ENCODE measurements around the gene CXCL10. TPM values are rescaled to one million over a fixed set of nuclear protein-coding genes. Genes with fewer than 3 reads are reported as not detected.
"Not testable (repeated sequence)": the region's sequence is repeated elsewhere in the genome, so short reads cannot be mapped to it uniquely, and the experiment has no call there.

CXCL10 gene
- not detected for polyA plus RNA-seq (2013, experiment 1 of 2; ENCODE audit: insufficient read length)
- polyA plus RNA-seq (2013, experiment 2 of 2; ENCODE audit: insufficient read length) = not detected

GRCh38 chr4:76023389-76023788 lies at the start of gene CXCL10:
TSS of gene CXCL10 (minus strand) at chr4:76023497. CDS start at chr4:76023431, 66 bp downstream.
- DNase-seq = no peak

- no peak for DNase-seq
Measured at GRCh38 chr4:76072760-76073159, 49.5 kb upstream of the CXCL10 start.

GRCh38 chr4:76067652-76068286 lies 44.5 kb upstream of the CXCL10 start:
- DNase-seq = peak; percentile 64

DNA sequence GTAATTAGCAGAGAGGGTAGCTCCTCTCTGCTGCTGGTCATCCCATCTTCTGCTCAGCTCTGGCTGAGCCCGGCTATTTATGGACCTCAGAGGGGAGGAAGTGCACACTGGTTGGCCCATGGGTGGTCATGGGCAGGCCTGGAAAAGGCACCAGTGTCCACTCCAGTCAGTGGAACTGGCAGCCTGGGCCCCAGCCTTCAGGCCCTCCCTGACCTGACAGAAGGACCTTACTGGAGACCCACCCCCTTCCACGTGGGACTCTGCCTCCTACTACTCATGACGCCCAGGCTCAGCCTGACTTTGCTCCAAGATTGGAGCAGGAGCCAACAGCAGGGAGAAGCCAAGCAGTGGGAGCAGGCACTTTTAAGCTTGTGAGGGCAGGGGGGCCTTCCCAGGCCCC lies 43.2 kb upstream of the CXCL10 start:
- no peak for DNase-seq

DNA sequence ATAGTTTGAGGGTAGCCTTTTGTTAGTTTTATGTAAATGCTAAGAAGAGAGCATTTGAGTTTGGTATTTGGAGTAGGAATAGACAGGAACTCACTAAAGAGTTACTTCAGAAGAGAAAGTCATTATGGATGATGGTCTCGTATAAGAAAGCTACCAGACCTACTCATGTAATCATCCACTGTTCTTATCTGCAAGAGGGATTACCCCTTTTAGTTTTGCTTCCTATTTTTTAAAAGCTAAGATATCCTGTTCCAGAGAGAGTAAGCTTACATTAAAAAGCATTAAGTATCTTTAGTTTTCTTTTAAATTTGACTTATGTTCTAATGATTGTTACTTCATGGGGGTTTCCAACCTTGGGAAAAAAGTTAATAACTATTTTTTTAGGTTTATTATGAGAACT lies 38.7 kb upstream of the CXCL10 start:
- DNase-seq = no peak

DNA sequence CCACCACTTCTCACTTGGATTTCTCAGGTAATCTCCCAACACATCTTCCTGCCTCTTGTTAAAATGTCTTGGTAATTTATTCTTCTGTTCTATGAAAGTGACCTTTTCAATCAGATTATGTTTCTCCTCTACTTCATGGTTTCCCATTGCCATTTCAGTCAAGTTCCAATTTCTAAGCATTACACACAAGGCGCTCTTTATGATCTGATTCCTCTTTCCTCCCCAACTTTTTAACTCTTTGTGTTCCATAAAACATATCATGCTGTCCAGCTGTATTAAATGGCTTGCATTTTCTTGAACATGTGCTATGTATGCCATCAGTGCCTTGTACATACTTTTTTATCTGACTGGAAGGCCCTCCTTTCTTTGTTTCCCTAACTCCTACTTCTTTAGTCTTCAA lies 38.1 kb upstream of the CXCL10 start:
- DNase-seq = no peak

DNA sequence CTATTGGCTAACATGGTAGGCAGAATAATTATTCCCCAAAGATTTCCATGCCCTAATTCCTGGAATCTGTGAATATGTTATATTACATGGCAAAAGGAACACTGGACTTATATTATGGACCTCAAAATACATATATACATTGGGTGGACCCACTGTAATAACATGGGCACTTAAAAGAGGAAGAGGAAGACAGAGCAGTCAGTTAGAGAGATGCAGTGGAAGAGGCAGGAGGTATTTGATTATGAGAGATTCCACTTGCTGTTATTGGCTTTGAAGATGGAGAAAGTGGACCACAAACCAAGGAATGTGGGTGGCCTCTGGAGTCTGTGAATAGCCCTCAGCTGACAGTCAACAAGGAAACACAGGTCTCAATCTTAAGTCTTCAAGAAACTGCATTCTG lies 37.2 kb upstream of the CXCL10 start:
- no peak for DNase-seq

GRCh38 chr4:76059750-76060149 lies 36.5 kb upstream of the CXCL10 start:
- no peak for DNase-seq

GRCh38 chr4:76058888-76059426 lies 35.7 kb upstream of the CXCL10 start:
- DNase-seq = no peak

DNA sequence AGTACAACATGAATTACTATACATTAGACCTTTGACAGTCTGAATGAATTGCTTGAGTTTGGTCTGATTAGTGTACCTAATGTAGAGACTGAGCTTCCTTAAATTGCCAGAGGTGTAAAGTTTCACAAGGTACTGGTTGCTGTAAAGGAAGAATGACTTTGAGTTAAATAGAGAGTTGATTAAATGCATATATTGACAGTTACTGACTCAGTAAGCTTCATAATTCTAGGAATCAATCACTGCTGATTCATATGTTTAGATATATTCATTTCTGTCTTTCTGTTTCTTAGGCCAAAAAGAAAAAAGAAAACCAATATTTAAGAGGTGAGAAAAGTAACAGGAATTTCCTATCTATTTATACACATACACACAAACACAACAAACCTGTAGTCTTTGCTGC lies 35.0 kb upstream of the CXCL10 start:
- no peak for DNase-seq

GRCh38 chr4:76055421-76055820 lies 32.1 kb upstream of the CXCL10 start:
- DNase-seq = no peak

DNA sequence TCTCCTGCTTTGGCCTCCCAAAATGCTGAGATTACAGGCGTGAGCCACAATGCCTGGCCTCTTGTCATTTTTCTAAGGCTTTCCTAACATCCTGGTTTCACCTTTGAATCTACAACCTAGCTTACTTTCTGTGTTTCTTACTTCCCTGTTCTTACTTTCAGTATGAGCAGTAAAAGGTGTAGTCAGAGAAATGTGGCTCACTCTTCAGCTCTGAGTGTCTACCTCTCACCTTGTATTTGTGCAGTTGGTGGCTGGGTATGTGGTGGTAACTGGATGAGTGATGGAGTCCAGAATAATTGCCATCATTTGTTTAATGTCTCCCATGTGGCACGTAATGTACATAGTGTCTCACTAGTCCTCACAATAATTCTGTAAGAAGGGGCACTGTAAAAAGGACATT lies 31.7 kb upstream of the CXCL10 start:
- no peak for DNase-seq

DNA sequence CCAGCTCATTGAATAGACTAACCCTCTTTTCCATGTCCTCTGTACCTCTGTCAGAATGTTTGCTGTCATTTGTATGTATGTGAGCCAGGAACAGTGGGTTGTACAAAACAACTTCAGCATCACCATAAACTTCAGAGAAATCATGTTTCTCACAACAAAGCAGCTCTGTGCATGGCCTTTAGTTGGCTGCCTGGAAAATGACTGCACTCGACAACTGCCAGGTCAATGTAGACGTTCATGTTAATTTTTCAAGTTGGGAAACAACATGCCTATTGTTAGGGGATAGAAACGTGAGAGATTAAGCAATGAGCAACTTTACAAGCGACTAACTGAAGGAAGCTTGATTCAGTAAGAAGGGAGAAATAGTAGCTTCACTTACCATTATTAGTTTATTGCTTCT lies 30.4 kb upstream of the CXCL10 start:
- DNase-seq = no peak

GRCh38 chr4:76050560-76051050 lies 27.3 kb upstream of the CXCL10 start:
- DNase-seq = not testable (repeated sequence)

DNA sequence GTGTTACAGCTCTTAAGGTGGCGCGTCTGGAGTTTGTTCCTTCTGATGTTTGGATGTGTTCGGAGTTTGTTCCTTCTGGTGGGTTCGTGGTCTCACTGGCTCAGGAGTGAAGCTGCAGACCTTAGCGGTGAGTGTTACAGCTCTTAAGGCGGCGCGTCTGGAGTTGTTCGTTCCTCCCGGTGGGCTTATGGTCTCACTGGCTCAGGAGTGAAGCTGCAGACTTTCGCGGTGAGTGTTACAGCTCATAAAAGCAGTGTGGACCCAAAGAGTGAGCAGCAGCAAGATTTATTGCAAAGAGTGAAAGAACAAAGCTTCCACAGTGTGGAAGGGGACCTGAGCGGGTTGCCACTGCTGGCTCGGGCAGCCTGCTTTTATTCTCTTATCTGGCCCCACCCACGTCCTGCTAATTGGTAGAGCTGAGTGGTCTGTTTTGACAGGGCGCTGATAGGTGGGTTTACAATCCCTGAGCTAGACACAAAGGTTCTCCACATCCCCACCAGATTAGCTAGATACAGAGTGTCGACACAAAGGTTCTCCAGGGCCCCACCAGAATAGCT lies 26.6 kb upstream of the CXCL10 start:
- not testable (repeated sequence) for DNase-seq

DNA sequence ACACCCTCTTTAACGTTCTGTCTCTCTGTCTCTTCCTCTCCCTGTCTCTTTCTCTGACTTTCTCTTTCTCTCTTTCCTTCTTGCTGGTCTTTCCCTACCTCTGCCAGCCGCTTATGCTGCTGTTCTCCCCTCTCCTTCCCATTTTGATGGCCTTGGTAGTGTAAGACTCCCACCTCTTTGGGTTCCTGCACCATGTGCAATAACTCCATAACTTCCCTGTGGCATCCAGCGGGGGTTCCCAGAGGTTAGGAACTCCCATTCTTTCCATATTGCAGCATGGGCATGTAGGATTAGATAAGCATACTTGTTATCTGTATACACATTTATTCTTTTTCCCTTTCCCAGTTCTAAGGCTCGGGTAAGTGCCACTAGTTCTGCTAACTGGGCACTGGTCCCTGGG lies 21.4 kb upstream of the CXCL10 start:
- DNase-seq = not testable (repeated sequence)

DNA sequence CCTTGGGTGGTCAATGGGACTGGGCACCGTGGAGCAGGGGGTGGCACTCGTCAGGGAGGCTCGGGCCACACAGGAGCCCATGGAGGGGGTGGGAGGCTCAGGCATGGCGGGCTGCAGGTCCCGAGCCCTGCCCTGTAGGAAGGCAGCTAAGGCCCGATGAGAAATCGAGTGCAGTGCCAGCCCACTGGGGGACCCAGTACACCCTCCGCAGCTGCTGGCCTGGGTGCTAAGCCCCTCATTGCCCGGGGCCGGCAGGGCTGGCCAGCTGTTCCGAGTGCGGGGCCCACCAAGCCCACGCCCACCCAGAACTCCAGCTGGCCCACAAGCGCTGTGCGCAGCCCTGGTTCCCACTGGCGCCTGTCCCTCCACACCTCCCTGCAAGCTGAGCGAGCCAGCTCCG lies 20.0 kb upstream of the CXCL10 start:
- DNase-seq = not testable (repeated sequence)

DNA sequence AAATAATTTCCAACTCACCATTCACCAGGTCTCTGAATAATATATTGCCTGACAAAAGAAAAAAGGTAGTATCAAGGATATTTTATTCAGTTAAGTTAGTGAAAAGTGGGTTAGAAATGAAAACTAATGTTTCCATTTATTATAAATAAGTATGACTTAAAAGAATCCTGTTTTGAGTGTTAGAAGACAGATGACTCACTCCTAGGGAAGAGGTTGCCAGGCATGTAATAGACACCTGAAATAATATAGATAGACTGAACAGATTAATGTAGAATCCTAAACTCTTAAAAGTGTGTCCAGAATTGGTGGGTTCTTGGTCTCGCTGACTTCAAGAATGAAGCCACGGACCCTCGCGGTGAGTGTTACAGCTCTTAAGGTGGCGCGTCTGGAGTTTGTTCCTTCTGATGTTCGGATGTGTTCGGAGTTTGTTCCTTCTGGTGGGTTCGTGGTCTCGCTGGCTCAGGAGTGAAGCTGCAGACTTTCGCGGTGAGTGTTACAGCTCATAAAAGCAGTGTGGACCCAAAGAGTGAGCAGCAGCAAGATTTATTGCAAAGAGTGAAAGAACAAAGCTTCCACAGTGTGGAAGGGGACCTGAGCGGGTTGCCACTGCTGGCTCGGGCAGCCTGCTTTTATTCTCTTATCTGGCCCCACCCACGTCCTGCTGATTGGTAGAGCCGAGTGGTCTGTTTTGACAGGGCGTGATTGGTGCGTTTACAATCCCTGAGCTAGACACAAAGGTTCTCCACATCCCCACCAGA lies 19.1 kb upstream of the CXCL10 start:
- DNase-seq = not testable (repeated sequence)

- DNase-seq = no peak
Measured at GRCh38 chr4:76036855-76037254, 13.6 kb upstream of the CXCL10 start.

DNA sequence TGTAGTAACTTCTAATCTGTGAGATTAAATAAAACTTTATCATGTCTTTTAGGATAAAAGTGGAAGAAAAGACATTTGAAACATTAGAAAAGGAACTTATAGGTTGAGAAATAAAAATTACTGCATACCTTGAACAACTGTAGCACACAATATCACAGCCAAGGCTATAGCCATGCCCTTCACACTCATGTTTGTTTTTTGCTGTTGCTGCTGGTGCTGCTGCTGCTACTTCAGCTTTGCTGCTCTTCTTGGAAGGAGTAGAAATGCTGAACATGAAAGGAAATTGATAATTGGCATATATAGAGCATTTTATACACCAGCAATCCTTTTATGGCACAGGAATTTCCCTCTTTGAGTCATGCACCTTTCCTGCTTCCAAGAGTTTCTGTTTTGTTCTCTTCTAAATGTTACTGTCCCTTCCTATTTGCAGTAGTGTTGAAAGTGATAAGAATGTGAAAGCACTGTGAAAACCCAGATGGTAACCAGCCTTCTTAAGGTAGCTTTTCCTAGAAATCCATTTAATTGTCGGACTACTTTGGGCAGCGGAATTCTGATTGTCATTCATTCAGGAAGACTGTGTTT lies 12.6 kb upstream of the CXCL10 start, which contains the start of gene CXCL11:
Gene CXCL11 (minus strand): TSS at position 272 of the 582 bp plus-strand sequence. CDS start 83 bp downstream, at position 189.
- no peak for DNase-seq

GRCh38 chr4:76035141-76035540 lies 11.8 kb upstream of the CXCL10 start:
- no peak for DNase-seq

- DNase-seq = no peak
Measured at GRCh38 chr4:76029300-76029699, 6.0 kb upstream of the CXCL10 start.

GRCh38 chr4:76028350-76028765 lies 5.1 kb upstream of the CXCL10 start:
- DNase-seq = no peak
